Activated naive CD8-positive, alpha-beta T cell treated with anti-CD3 and anti-CD28 coated beads, Interleukin-2, amount 10 ng/mL, durations not matched to agents 7 days and 5 days (primary cell): Measurements from ENCODE around the gene PRMT7. TPM values are rescaled to one million over a fixed set of nuclear protein-coding genes. Genes with fewer than 3 reads are reported as not detected.

ENCODE experiments used
- ATAC-seq: fragments of 150-1000 bp; cut with Tn5 transposase; one replicate; pipeline ENCODE4 v1.10.0; 2021; ENCODE audit warnings: low read depth, moderate library complexity
- POLR2A ChIA-PET: fragments of 350-600 bp; sonication (Branson Sonifier 250); formaldehyde crosslinking; loops from one replicate; lab custom pipeline; 2021; ENCODE audit warnings: antibody characterized with exemption; lab: Charles Lee
- DNase-seq: peaks from one replicate; pipeline ENCODE4 v3.0.0; 2021
- H3K27ac Mint-ChIP-seq: one replicate; pipeline ENCODE4 v1.8.0; 2022; ENCODE audit warnings: mild to moderate bottlenecking, mixed read lengths
- H3K27me3 Mint-ChIP-seq: one replicate; pipeline ENCODE4 v1.8.0; 2022; ENCODE audit warnings: mild to moderate bottlenecking, moderate library complexity, mixed read lengths
- H3K36me3 Mint-ChIP-seq: one replicate; pipeline ENCODE4 v1.8.0; 2021; ENCODE audit warnings: mild to moderate bottlenecking, mixed read lengths
- H3K4me1 Mint-ChIP-seq: one replicate; pipeline ENCODE4 v1.8.0; 2021; ENCODE audit warnings: mixed read lengths
- H3K4me3 Mint-ChIP-seq: one replicate; pipeline ENCODE4 v1.8.0; 2022; ENCODE audit warnings: mild to moderate bottlenecking, moderate library complexity, mixed read lengths
- H3K9me3 Mint-ChIP-seq: one replicate; pipeline ENCODE4 v1.8.0; 2021; ENCODE audit warnings: mixed read lengths
- total RNA-seq, 2 experiments: library from RNA; stranded (reverse); gene quantifications; one replicate each; pipeline ENCODE4 v1.2.3, GENCODE V29; 2021

Gene PRMT7
- total RNA-seq, 2 experiments from 2014 or later = 85.7 to 87.3 TPM

- POLR2A ChIA-PET = interaction anchor here (0.7 to 3.7 kb wide), 5 partner anchors 9 to 71 kb away, joined by 3 to 27 read pairs (median 5); partner anchors contain the start of genes PRMT7 and SLC7A6OS
- Mint-ChIP-seq H3K4me3 (no peak overlapping the region), H3K9me3 (no peaks in the 10 kb centered on the region), H3K27ac (no peak overlapping the region), H3K27me3 (peaks cover 33% of the 10 kb centered on the region), H3K4me1 (peaks cover 34% of the 10 kb centered on the region), H3K36me3 (peaks cover 5% of the 10 kb centered on the region)
- DNase-seq (no peak), ATAC-seq (no peak)
These were observed 60.4 kb downstream of the PRMT7 start for GRCh38 chr16:68371276-68371651.

- ATAC-seq = no peak
- Mint-ChIP-seq H3K4me3 (no peak overlapping the region), H3K9me3 (no peaks in the 10 kb centered on the region), H3K27ac (no peak overlapping the region), H3K4me1 (peaks cover 34% of the 10 kb centered on the region), H3K27me3 (peaks cover 35% of the 10 kb centered on the region), H3K36me3 (peaks cover 5% of the 10 kb centered on the region)
- POLR2A ChIA-PET = interaction anchor here (0.7 to 3.7 kb wide), 4 partner anchors 10 to 71 kb away, joined by 3 to 27 read pairs (median 6); no protein-coding TSS in a partner anchor
- no peak for DNase-seq
These were observed 61.0 kb downstream of the PRMT7 start for GRCh38 chr16:68371706-68372380.

- POLR2A ChIA-PET = no interaction called here
- DNase-seq (no peak), ATAC-seq (no peak)
- Mint-ChIP-seq H3K9me3 (no peaks in the 10 kb centered on the region), H3K36me3 (peaks cover 5% of the 10 kb centered on the region), H3K27ac (no peak overlapping the region), H3K27me3 (peaks cover 31% of the 10 kb centered on the region), H3K4me3 (no peak overlapping the region), H3K4me1 (peaks cover 33% of the 10 kb centered on the region)
These were observed 61.5 kb downstream of the PRMT7 start for GRCh38 chr16:68372381-68372720.

- peaks cover 30% of the 10 kb centered on the region for H3K4me1 Mint-ChIP-seq
- no peak overlapping the region for H3K4me3 Mint-ChIP-seq
- H3K27me3 Mint-ChIP-seq = peaks cover 30% of the 10 kb centered on the region
- no peaks in the 10 kb centered on the region for H3K9me3 Mint-ChIP-seq
- no peak for ATAC-seq
- DNase-seq = peak; percentile 27
- H3K27ac Mint-ChIP-seq = no peak overlapping the region
- POLR2A ChIA-PET = no interaction called here
- H3K36me3 Mint-ChIP-seq = peaks cover 3% of the 10 kb centered on the region
These were observed 62.0 kb downstream of the PRMT7 start for GRCh38 chr16:68372806-68373205.

- Mint-ChIP-seq H3K9me3 (no peaks in the 10 kb centered on the region), H3K36me3 (no peaks in the 10 kb centered on the region), H3K27ac (no peak overlapping the region), H3K27me3 (peaks cover 32% of the 10 kb centered on the region), H3K4me1 (peaks cover 23% of the 10 kb centered on the region), H3K4me3 (no peak overlapping the region)
- ATAC-seq = no peak
- POLR2A ChIA-PET = interaction anchor here (1.9 kb wide), 1 partner anchor 16 kb away, joined by 4 read pairs; no protein-coding TSS in a partner anchor
- peak; percentile 32 for DNase-seq
These were observed 62.9 kb downstream of the PRMT7 start for GRCh38 chr16:68373528-68374245.

- POLR2A ChIA-PET = interaction anchor here (1.9 kb wide), 1 partner anchor 17 kb away, joined by 4 read pairs; no protein-coding TSS in a partner anchor
- H3K4me3 Mint-ChIP-seq = no peak overlapping the region
- ATAC-seq (no peak), DNase-seq (no peak)
- no peaks in the 10 kb centered on the region for H3K36me3 Mint-ChIP-seq
- H3K9me3 Mint-ChIP-seq = no peaks in the 10 kb centered on the region
- no peak overlapping the region for H3K27ac Mint-ChIP-seq
- H3K4me1 Mint-ChIP-seq = peaks cover 21% of the 10 kb centered on the region
- H3K27me3 Mint-ChIP-seq = peaks cover 34% of the 10 kb centered on the region
These were observed 63.5 kb downstream of the PRMT7 start for GRCh38 chr16:68374246-68374805.

- Mint-ChIP-seq H3K9me3 (no peaks in the 10 kb centered on the region), H3K4me3 (no peak overlapping the region), H3K4me1 (peaks cover 19% of the 10 kb centered on the region), H3K36me3 (no peaks in the 10 kb centered on the region), H3K27ac (no peak overlapping the region), H3K27me3 (peaks cover 34% of the 10 kb centered on the region)
- ATAC-seq (no peak), DNase-seq (peak; percentile 30)
- POLR2A ChIA-PET = interaction anchor here (1.9 kb wide), 1 partner anchor 18 kb away, joined by 4 read pairs; no protein-coding TSS in a partner anchor
These were observed 64.3 kb downstream of the PRMT7 start for GRCh38 chr16:68374961-68375660.

GRCh38 chr16:68375801-68376536 lies 65.2 kb downstream of the PRMT7 start:
- Mint-ChIP-seq H3K27me3 (peaks cover 38% of the 10 kb centered on the region), H3K27ac (no peak overlapping the region), H3K4me3 (no peak overlapping the region), H3K4me1 (peaks cover 12% of the 10 kb centered on the region), H3K36me3 (no peaks in the 10 kb centered on the region), H3K9me3 (no peaks in the 10 kb centered on the region)
- DNase-seq (peak; percentile 27), ATAC-seq (no peak)
- POLR2A ChIA-PET = no interaction called here

- no peaks in the 10 kb centered on the region for H3K9me3 Mint-ChIP-seq
- POLR2A ChIA-PET = no interaction called here
- ATAC-seq (no peak), DNase-seq (no peak)
- peaks cover 12% of the 10 kb centered on the region for H3K4me1 Mint-ChIP-seq
- peaks cover 36% of the 10 kb centered on the region for H3K27me3 Mint-ChIP-seq
- no peak overlapping the region for H3K27ac Mint-ChIP-seq
- no peaks in the 10 kb centered on the region for H3K36me3 Mint-ChIP-seq
- H3K4me3 Mint-ChIP-seq = no peak overlapping the region
These were observed 65.8 kb downstream of the PRMT7 start for GRCh38 chr16:68376590-68376989.

- DNase-seq (no peak), ATAC-seq (no peak)
- H3K4me3 Mint-ChIP-seq = no peak overlapping the region
- no peaks in the 10 kb centered on the region for H3K9me3 Mint-ChIP-seq
- POLR2A ChIA-PET = no interaction called here
- H3K27ac Mint-ChIP-seq = no peak overlapping the region
- H3K4me1 Mint-ChIP-seq = peaks cover 12% of the 10 kb centered on the region
- peaks cover 36% of the 10 kb centered on the region for H3K27me3 Mint-ChIP-seq
- H3K36me3 Mint-ChIP-seq = no peaks in the 10 kb centered on the region
These were observed 66.4 kb downstream of the PRMT7 start for GRCh38 chr16:68377221-68377620.

- DNase-seq = no peak
- H3K36me3 Mint-ChIP-seq = no peaks in the 10 kb centered on the region
- no peak for ATAC-seq
- no peak overlapping the region for H3K4me3 Mint-ChIP-seq
- POLR2A ChIA-PET = no interaction called here
- H3K4me1 Mint-ChIP-seq = peaks cover 13% of the 10 kb centered on the region
- no peak overlapping the region for H3K27ac Mint-ChIP-seq
- peaks cover 32% of the 10 kb centered on the region for H3K27me3 Mint-ChIP-seq
- H3K9me3 Mint-ChIP-seq = no peaks in the 10 kb centered on the region
These were observed 67.0 kb downstream of the PRMT7 start for GRCh38 chr16:68377667-68378393.
